ENCODE measurements around the gene AP1B1. TPM values are rescaled to one million over a fixed set of nuclear protein-coding genes. Genes with fewer than 3 reads are reported as not detected.

Gene AP1B1
- total and polyA plus RNA-seq, 2 of the 8 experiments (the other 6 are each of a cell fraction or from before 2014, with no cell fraction given): 64.2 to 86.8 TPM

GRCh38 chr22:29331213-29331612, 57.2 kb downstream of the AP1B1 start (continued):
- TF ChIP-seq CHD7 (IDR thresholded peaks at IDR 0.05; ENCODE audit: insufficient replicate concordance, low read length): no peak
- TF ChIP-seq SRF (IDR thresholded peaks at IDR 0.05; ENCODE audit: low read depth, low read length): no peak
- no peak for TF ChIP-seq EZH2 (IDR thresholded peaks at IDR 0.05; ENCODE audit: low read depth, low read length, severe bottlenecking)
- no peak for TF ChIP-seq USF2 (IDR thresholded peaks at IDR 0.05; ENCODE audit: low read length)
- TF ChIP-seq FOSL1 (IDR thresholded peaks at IDR 0.05; ENCODE audit: insufficient read depth, low read depth, low read length): no peak

Data from H1 (cell line).